ENCODE measurements around the gene SEM1. TPM values are rescaled to one million over a fixed set of nuclear protein-coding genes. Genes with fewer than 3 reads are reported as not detected.
"Not testable (repeated sequence)": the region's sequence is repeated elsewhere in the genome, so short reads cannot be mapped to it uniquely, and the experiment has no call there.

The SEM1 gene
- total RNA-seq, 1 donor from 2014 or later = 219 TPM

- H3K4me3 ChIP-seq (ENCODE audit: low read depth, low read length) = no peak overlapping the region
- no peak for TF ChIP-seq CTCF (conservative IDR thresholded peaks at IDR 0.05; ENCODE audit: low read depth, low read length)
- DNase-seq (ENCODE audit: low read depth) = no peak
These were observed 53.7 kb downstream of the SEM1 start for GRCh38 chr7:96655956-96656355.

- no peak for TF ChIP-seq CTCF (conservative IDR thresholded peaks at IDR 0.05; ENCODE audit: low read depth, low read length)
- no peak overlapping the region for H3K4me3 ChIP-seq (ENCODE audit: low read depth, low read length)
- DNase-seq (ENCODE audit: low read depth) = no peak
These were observed 54.9 kb downstream of the SEM1 start for GRCh38 chr7:96654630-96655188.

- no peak for TF ChIP-seq CTCF (conservative IDR thresholded peaks at IDR 0.05; ENCODE audit: low read depth, low read length)
- no peak for DNase-seq (ENCODE audit: low read depth)
- no peak overlapping the region for H3K4me3 ChIP-seq (ENCODE audit: low read depth, low read length)
These were observed 59.7 kb downstream of the SEM1 start for GRCh38 chr7:96649981-96650380.

- no peak for DNase-seq (ENCODE audit: low read depth)
- H3K4me3 ChIP-seq (ENCODE audit: low read depth, low read length) = no peak overlapping the region
- TF ChIP-seq CTCF (conservative IDR thresholded peaks at IDR 0.05; ENCODE audit: low read depth, low read length) = no peak
These were observed 60.9 kb downstream of the SEM1 start for GRCh38 chr7:96648784-96649183.

GRCh38 chr7:96647733-96648132 is 61.9 kb downstream of the SEM1 start:
- no peak for DNase-seq (ENCODE audit: low read depth)
- TF ChIP-seq CTCF (conservative IDR thresholded peaks at IDR 0.05; ENCODE audit: low read depth, low read length) = no peak
- no peak overlapping the region for H3K4me3 ChIP-seq (ENCODE audit: low read depth, low read length)

GRCh38 chr7:96645084-96645483 is 64.6 kb downstream of the SEM1 start:
- no peak for TF ChIP-seq CTCF (conservative IDR thresholded peaks at IDR 0.05; ENCODE audit: low read depth, low read length)
- DNase-seq (ENCODE audit: low read depth) = no peak

GRCh38 chr7:96643436-96643835 is 66.2 kb downstream of the SEM1 start:
- not testable (repeated sequence) for H3K4me3 ChIP-seq (ENCODE audit: low read depth, low read length); DNase-seq (ENCODE audit: low read depth)

More at GRCh38 chr7:96645084-96645483, 64.6 kb downstream of the SEM1 start:
- no peak overlapping the region for H3K4me3 ChIP-seq (ENCODE audit: low read depth, low read length)

Data from epithelial cell of proximal tubule (primary cell).